H1 (cell line): ENCODE measurements around the gene LTBP1. TPM values are rescaled to one million over a fixed set of nuclear protein-coding genes. Genes with fewer than 3 reads are reported as not detected.

Source experiments
- BRCA1 ChIP-seq: IDR thresholded peaks from 2 replicates; pipeline ENCODE4 v1.6.1; 2012; ENCODE audit warnings: low read depth, low read length, improper control_type of control experiment
- CHD7 ChIP-seq: fragments of 300-600 bp; sonication (generic); IDR thresholded peaks from 2 replicates; pipeline ENCODE4 v1.7.1; 2012; ENCODE audit warnings: low read length, moderate library complexity, mild to moderate bottlenecking, inconsistent platforms; ENCODE audit not compliant: insufficient replicate concordance
- EP300 ChIP-seq, 2 experiments: IDR thresholded peaks; 1 replicate in 1 of 2; 2 replicates in 1 of 2; pipeline ENCODE4 v1.6.1; 2011 to 2012; ENCODE audit warnings: low read depth in 2 of 2, low read length in 2 of 2, mild to moderate bottlenecking in 2 of 2, borderline replicate concordance in 1 of 2, inconsistent platforms in 1 of 2, moderate library complexity in 1 of 2
- FOSL1 ChIP-seq: IDR thresholded peaks from 2 replicates; pipeline ENCODE4 v1.6.1; 2011; ENCODE audit warnings: mild to moderate bottlenecking, low read depth, low read length, moderate library complexity; ENCODE audit not compliant: insufficient read depth
- HDAC2 ChIP-seq, 2 experiments: fragments of 300-600 bp in 1 of 2; sonication (generic) in 1 of 2; IDR thresholded peaks; 2 replicates each; pipeline ENCODE4 v1.6.1; 2011 to 2012; ENCODE audit warnings: low read depth in 2 of 2, low read length in 2 of 2, mild to moderate bottlenecking in 2 of 2, moderate library complexity in 2 of 2, borderline replicate concordance in 1 of 2, inconsistent platforms in 1 of 2
- NANOG ChIP-seq: IDR thresholded peaks from 2 replicates; pipeline ENCODE4 v1.6.1; 2011; ENCODE audit warnings: low read length, low read depth, mild to moderate bottlenecking, inconsistent platforms; ENCODE audit not compliant: insufficient read depth, poor library complexity, severe bottlenecking
- TAF1 ChIP-seq: IDR thresholded peaks from 2 replicates; pipeline ENCODE4 v1.6.1; 2011; ENCODE audit warnings: mild to moderate bottlenecking, low read depth, low read length
- TCF12 ChIP-seq: IDR thresholded peaks from 2 replicates; pipeline ENCODE4 v1.6.1; 2011; ENCODE audit warnings: low read depth, mild to moderate bottlenecking, low read length
- USF2 ChIP-seq: IDR thresholded peaks from 2 replicates; pipeline ENCODE4 v1.6.1; 2011; ENCODE audit warnings: low read length, improper control_type of control experiment
- polyA plus RNA-seq, 7 experiments: library from polyadenylated mRNA; depleted of rRNA in 3 of 7; stranded (reverse) in 5 of 7; unstranded in 2 of 7; fragments of >200 nt in 5 of 7; fragments of 200-250 nt in 2 of 7; gene quantifications; 1 replicate in 5 of 7; 2 replicates in 1 of 7; 4 replicates in 1 of 7; pipeline versions ENCODE4 v1.2.1 to v1.2.3, GENCODE V29; 2011 to 2013; ENCODE audit warnings: missing spikeins in 2 of 7, mixed read lengths in 2 of 7
- total RNA-seq: library from RNA; stranded (reverse); fragmentation: NEBNext Ultra II Directional; extraction: Animal tissue kit (Norgen Biotek cat#: 25700); gene quantifications from 2 replicates; pipeline ENCODE4 v1.2.1, GENCODE V29; 2021

Gene LTBP1
- total and polyA plus RNA-seq, 2 of the 8 experiments (the other 6 are each of a cell fraction or from before 2014, with no cell fraction given), result 15.4 to 24.7 TPM

GRCh38 chr2:33320573-33320972 is 373.8 kb downstream of the LTBP1 start (continued):
- TF ChIP-seq CHD7, result no peak
- TF ChIP-seq HDAC2 (IDR thresholded peaks at IDR 0.05; ENCODE audit: borderline replicate concordance in 1 of 2, low read depth in 2 of 2, low read length in 2 of 2), result no peak
- no peak for TF ChIP-seq NANOG
- no peak for TF ChIP-seq EP300 (IDR thresholded peaks at IDR 0.05; ENCODE audit: borderline replicate concordance in 1 of 2, low read depth in 2 of 2, low read length in 2 of 2)
- no peak for TF ChIP-seq TAF1
- no peak for TF ChIP-seq FOSL1
- TF ChIP-seq USF2, result no peak
- TF ChIP-seq BRCA1, result no peak
- TF ChIP-seq TCF12, result no peak
